GF-D8 (cell line): ENCODE results near the gene KPNA6.
A peak's percentile ranks its signal among the peaks of the same experiment; 100 is the strongest.
"Not testable (repeated sequence)": the region's sequence is repeated elsewhere in the genome, so short reads cannot be mapped to it uniquely, and the experiment has no call there.

Experiments
- DNase-seq: peaks from one replicate; lab custom pipeline; 2025; lab: John Stamatoyannopoulos, UW

KPNA6 gene

GRCh38 chr1:32107742-32108661, at the start of gene KPNA6:
TSS of gene KPNA6 (plus strand) at chr1:32108056. CDS start at chr1:32108131, 75 bp downstream.
- peak; percentile 82 for DNase-seq

- DNase-seq: no peak
Measured at GRCh38 chr1:32060914-32061313, 46.9 kb upstream of the KPNA6 start.

- no peak for DNase-seq
Measured at GRCh38 chr1:32062867-32063230, 45.0 kb upstream of the KPNA6 start.

GRCh38 chr1:32063261-32063681, 44.6 kb upstream of the KPNA6 start:
- no peak for DNase-seq

- DNase-seq: not testable (repeated sequence)
Measured at GRCh38 chr1:32065613-32066488, 42.0 kb upstream of the KPNA6 start.

- DNase-seq: peak; percentile 99
Measured at GRCh38 chr1:32066489-32066873, 41.4 kb upstream of the KPNA6 start.

GRCh38 chr1:32068957-32069588, 38.8 kb upstream of the KPNA6 start:
- DNase-seq: no peak

GRCh38 chr1:32071758-32072621, 35.9 kb upstream of the KPNA6 start:
- no peak for DNase-seq

GRCh38 chr1:32072622-32073298, 35.1 kb upstream of the KPNA6 start, which contains the start of gene TMEM39B:
TSS of gene TMEM39B (plus strand) at chr1:32072939. CDS start at chr1:32073048, 109 bp downstream.
- DNase-seq: peak; percentile 86

GRCh38 chr1:32073299-32074229, 34.3 kb upstream of the KPNA6 start:
- no peak for DNase-seq

GRCh38 chr1:32074841-32075240, 33.0 kb upstream of the KPNA6 start:
- DNase-seq: no peak

GRCh38 chr1:32077451-32077850, 30.4 kb upstream of the KPNA6 start:
- no peak for DNase-seq

GRCh38 chr1:32082022-32082421, 25.8 kb upstream of the KPNA6 start:
- peak; percentile 11 for DNase-seq

- not testable (repeated sequence) for DNase-seq
Measured at GRCh38 chr1:32086381-32086780, 21.5 kb upstream of the KPNA6 start.

GRCh38 chr1:32091176-32091575, 16.7 kb upstream of the KPNA6 start:
- no peak for DNase-seq

- DNase-seq: no peak
Measured at GRCh38 chr1:32091591-32091990, 16.3 kb upstream of the KPNA6 start.

- DNase-seq: no peak
Measured at GRCh38 chr1:32094746-32095521, 12.9 kb upstream of the KPNA6 start.

- DNase-seq: no peak
Measured at GRCh38 chr1:32099426-32099825, 8.4 kb upstream of the KPNA6 start.

GRCh38 chr1:32100359-32100758, 7.5 kb upstream of the KPNA6 start:
- no peak for DNase-seq
